A549 (cell line): Measurements from ENCODE around the gene HAX1.
"Not testable (repeated sequence)": the region's sequence is repeated elsewhere in the genome, so short reads cannot be mapped to it uniquely, and the experiment has no call there.

Source experiments
- CTCF ChIP-seq: fragments of >200 bp; sonication (Bioruptor Twin); formaldehyde crosslinking; IDR thresholded peaks from 3 replicates; pipeline ENCODE4 v1.5.1; 2016
- HMGXB4 ChIP-seq: fragments of 250-450 bp; sonication (Bioruptor Pico); IDR thresholded peaks from 2 replicates; pipeline ENCODE4 v1.5.0; 2021; ENCODE audit warnings: mild to moderate bottlenecking, moderate library complexity, borderline replicate concordance
- NPAS2 ChIP-seq: fragments of 250-450 bp; sonication (Bioruptor Pico); IDR thresholded peaks from 2 replicates; pipeline ENCODE4 v1.8.0; 2022; ENCODE audit warnings: mild to moderate bottlenecking, moderate library complexity, borderline replicate concordance
- POLR2A ChIP-seq: IDR thresholded peaks from 2 replicates; pipeline ENCODE4 v1.6.1; 2012; ENCODE audit warnings: mild to moderate bottlenecking, low read length
- ZSCAN20 ChIP-seq: fragments of 250-450 bp; sonication (Bioruptor Pico); IDR thresholded peaks from 2 replicates; pipeline ENCODE4 v1.8.0; 2022; ENCODE audit warnings: mild to moderate bottlenecking, moderate library complexity

GRCh38 chr1:154231112-154231511 lies 41.3 kb upstream of the HAX1 start:
- not testable (repeated sequence) for TF ChIP-seq NPAS2 (CRISPR knock-in tag); HMGXB4 (CRISPR knock-in tag); CTCF; ZSCAN20 (CRISPR knock-in tag); POLR2A
